PC-3 (cell line): Measurements from ENCODE around the gene GRB7. TPM values are rescaled to one million over a fixed set of nuclear protein-coding genes. Genes with fewer than 3 reads are reported as not detected.

Source experiments
- ATAC-seq: fragments of 200-7000 bp; cut with Tn5 transposase; 2 replicates; pipeline ENCODE4 v1.9.1; 2020; ENCODE audit warnings: mild to moderate bottlenecking, moderate library complexity
- BruUV-seq: library from RNA; stranded (reverse); fragments of 400-500 nt; replicated peaks from 2 replicates; lab custom pipeline; 2021; lab: Mats Ljungman, UMichigan
- CTCF ChIA-PET: fragments of 300-600 bp; sonication (Branson Sonifier 250); formaldehyde crosslinking; loops from one replicate; lab custom pipeline; 2022; ENCODE audit warnings: antibody characterized with exemption; lab: Charles Lee
- POLR2A ChIA-PET: fragments of 300-600 bp; sonication (Branson Sonifier 250); formaldehyde crosslinking; loops from one replicate; lab custom pipeline; 2022; ENCODE audit warnings: antibody characterized with exemption; ENCODE audit not compliant: unreplicated experiment; lab: Charles Lee
- DNase-seq: peaks from one replicate; pipeline ENCODE4 v3.0.0-alpha.2; 2015
- H2AFZ ChIP-seq: fragments of 300-600 bp; sonication (generic); 2 replicates; pipeline ENCODE4 v1.6.0; 2016; ENCODE audit warnings: antibody characterized with exemption, low read length
- H3F3A ChIP-seq: fragments of 300-600 bp; sonication (generic); one replicate; pipeline ENCODE4 v1.6.0; 2017; ENCODE audit warnings: antibody characterized with exemption, low read length, control low read depth, mild to moderate bottlenecking; ENCODE audit not compliant: unreplicated experiment
- H3K27ac ChIP-seq: fragments of 300-600 bp; sonication (generic); 2 replicates; pipeline ENCODE4 v1.5.1; 2016; ENCODE audit warnings: mild to moderate bottlenecking, low read length
- H3K27me3 ChIP-seq: fragments of 300-600 bp; sonication (generic); 2 replicates; pipeline ENCODE4 v1.6.1; 2016; ENCODE audit warnings: low read length, mixed read lengths
- H3K36me3 ChIP-seq: fragments of 300-600 bp; sonication (generic); 2 replicates; pipeline ENCODE4 v1.6.1; 2016; ENCODE audit warnings: low read depth, mixed run types, low read length, mixed read lengths
- H3K4me1 ChIP-seq: fragments of 300-600 bp; sonication (generic); 2 replicates; pipeline ENCODE4 v1.5.1; 2016; ENCODE audit warnings: low read length; ENCODE audit not compliant: insufficient read depth
- H3K4me2 ChIP-seq: fragments of 300-600 bp; sonication (generic); 2 replicates; pipeline ENCODE4 v1.6.0; 2016; ENCODE audit warnings: low read length
- H3K4me3 ChIP-seq: fragments of 300-600 bp; sonication (generic); 2 replicates; pipeline ENCODE4 v1.5.1; 2016; ENCODE audit warnings: mild to moderate bottlenecking, low read length, mixed read lengths
- H3K79me2 ChIP-seq: fragments of 300-600 bp; sonication (generic); 2 replicates; pipeline ENCODE4 v1.6.1; 2017; ENCODE audit warnings: low read length, mixed read lengths
- H3K9ac ChIP-seq: fragments of 300-600 bp; sonication (generic); 2 replicates; pipeline ENCODE4 v1.6.0; 2016; ENCODE audit warnings: mild to moderate bottlenecking, low read length
- H3K9me2 ChIP-seq: fragments of 300-600 bp; sonication (generic); replicated peaks from 2 replicates; pipeline ENCODE4 v1.6.1; 2016; ENCODE audit warnings: mixed run types, low read length, mixed read lengths
- H3K9me3 ChIP-seq: fragments of 300-600 bp; sonication (generic); 2 replicates; pipeline ENCODE4 v1.6.1; 2016; ENCODE audit warnings: low read length, mixed read lengths
- H4K20me1 ChIP-seq: fragments of 300-600 bp; sonication (generic); 2 replicates; pipeline ENCODE4 v1.6.1; 2016; ENCODE audit warnings: low read length, mixed read lengths
- CTCF ChIP-seq: fragments of 300-600 bp; sonication (generic); conservative IDR thresholded peaks from 2 replicates; pipeline ENCODE4 v1.5.1; 2017; ENCODE audit warnings: antibody characterized with exemption, low read depth, mild to moderate bottlenecking, low read length
- EZH2 ChIP-seq: fragments of 300-600 bp; sonication (generic); IDR thresholded peaks from one replicate; pipeline ENCODE4 v1.6.1; 2017; ENCODE audit warnings: antibody characterized with exemption, mild to moderate bottlenecking, low read length; ENCODE audit not compliant: unreplicated experiment
- EZH2phosphoT487 ChIP-seq: fragments of 300-600 bp; sonication (generic); IDR thresholded peaks from 2 replicates; pipeline ENCODE4 v1.6.1; 2018; ENCODE audit warnings: mild to moderate bottlenecking, antibody characterized with exemption, low read length, borderline replicate concordance
- intact Hi-C: fragments of 100-400 bp; cut with micrococcal nuclease; formaldehyde crosslinking; loops from 2 replicates; pipeline ENCODE4 v1.9.0; 2023
- total RNA-seq: library from RNA; depleted of rRNA; stranded (reverse); fragments of >200 nt; gene quantifications from 2 replicates; pipeline ENCODE4 v1.2.3, GENCODE V29; 2014

The GRB7 gene
- total RNA-seq, 1 experiment from 2014 or later = 31.3 TPM

- Histone ChIP-seq H3K9me3 (no peaks in the 10 kb centered on the region), H2AFZ (peak within 1 kb of the TSS; percentile 57), H3K27me3 (no peaks in the 10 kb centered on the region), H3K4me3 (peak within 1 kb of the TSS; percentile 88), H3K27ac (peak within 1 kb of the TSS; percentile 92), H3K9me2 (no peaks in the 10 kb centered on the region), H3K9ac (peak within 1 kb of the TSS; percentile 82), H3K36me3 (no peaks in the 10 kb centered on the region), H3K4me2 (peak within 1 kb of the TSS; percentile 84), H3K4me1 (peaks cover 39% of the 10 kb centered on the region), H3K79me2 (peaks cover 51% of the 10 kb centered on the region), H4K20me1 (no peaks in the 10 kb centered on the region), H3F3A (no peaks in the 10 kb centered on the region)
- ChIA-PET CTCF (interaction anchor here (0.5 to 1.4 kb wide), 4 partner anchors 19 to 471 kb away, joined by 3 to 5 read pairs (median 4); partner anchors contain the start of gene TCAP), POLR2A (no interaction called here)
- BruUV-seq = no TSS peak
- no peak for TF ChIP-seq EZH2
- no peak for TF ChIP-seq CTCF
- no peak for TF ChIP-seq EZH2phosphoT487
- DNase-seq (peak; percentile 71), ATAC-seq (peak; percentile 80)
- intact Hi-C loops = no loop called here
These were observed 38.0 kb upstream of the GRB7 start, which contains the start of gene ERBB2 for GRCh38 chr17:39699818-39700147. Gene ERBB2, plus strand, starts transcription at chr17:39700064. Its CDS starts 175 bp downstream, at chr17:39700239.

- BruUV-seq = no TSS peak
- POLR2A ChIA-PET = no interaction called here
- H3F3A ChIP-seq = no peaks in the 10 kb centered on the region
- DNase-seq (no peak), ATAC-seq (peak; percentile 32)
- peak overlapping the region; percentile 82 for H3K9ac ChIP-seq
- H3K4me2 ChIP-seq = peak overlapping the region; percentile 84
- intact Hi-C loops = no loop called here
- TF ChIP-seq EZH2 = no peak
- no peak for TF ChIP-seq CTCF
- no peak for TF ChIP-seq EZH2phosphoT487
- H3K4me1 ChIP-seq = peaks cover 45% of the 10 kb centered on the region
- no peaks in the 10 kb centered on the region for H3K36me3 ChIP-seq
- no peaks in the 10 kb centered on the region for H3K9me2 ChIP-seq
- H3K9me3 ChIP-seq = no peaks in the 10 kb centered on the region
- CTCF ChIA-PET = interaction anchor here (0.5 to 1.4 kb wide), 4 partner anchors 18 to 471 kb away, joined by 3 to 5 read pairs (median 4); partner anchors contain the start of gene TCAP
- peak overlapping the region; percentile 88 for H3K4me3 ChIP-seq
- no peaks in the 10 kb centered on the region for H4K20me1 ChIP-seq
- H2AFZ ChIP-seq = peak overlapping the region; percentile 57
- H3K79me2 ChIP-seq = peaks cover 56% of the 10 kb centered on the region
- H3K27me3 ChIP-seq = no peaks in the 10 kb centered on the region
- H3K27ac ChIP-seq = peak overlapping the region; percentile 92
These were observed 37.4 kb upstream of the GRB7 start for GRCh38 chr17:39700148-39700987.
